MM.1S (cell line): Measurements from ENCODE around the gene MDH1B.

ENCODE experiments used
- DNase-seq: peaks from one replicate; pipeline ENCODE4 v3.0.0-alpha.2; 2015
- H2AFZ ChIP-seq: fragments of 300-600 bp; sonication (generic); 2 replicates; pipeline ENCODE4 v1.6.0; 2016; ENCODE audit warnings: antibody characterized with exemption, low read length
- H3F3A ChIP-seq: fragments of 300-600 bp; sonication (generic); 2 replicates; pipeline ENCODE4 v1.6.1; 2016; ENCODE audit warnings: mild to moderate bottlenecking, antibody characterized with exemption, low read length, moderate library complexity, mixed read lengths; ENCODE audit not compliant: insufficient read depth
- H3K27ac ChIP-seq: fragments of 300-600 bp; sonication (generic); 2 replicates; pipeline ENCODE4 v1.5.1; 2016; ENCODE audit warnings: mild to moderate bottlenecking, low read length
- H3K27me3 ChIP-seq: fragments of 300-600 bp; sonication (generic); replicated peaks from 2 replicates; pipeline ENCODE4 v1.6.0; 2016; ENCODE audit warnings: low read length; ENCODE audit not compliant: insufficient read depth
- H3K36me3 ChIP-seq: fragments of 300-600 bp; sonication (generic); replicated peaks from 2 replicates; pipeline ENCODE4 v1.6.1; 2016; ENCODE audit warnings: mild to moderate bottlenecking, low read length, mixed read lengths; ENCODE audit not compliant: insufficient read depth
- H3K4me1 ChIP-seq: fragments of 300-600 bp; sonication (generic); 2 replicates; pipeline ENCODE4 v1.6.1; 2016; ENCODE audit warnings: low read length, mixed read lengths
- H3K4me2 ChIP-seq: fragments of 300-600 bp; sonication (generic); 2 replicates; pipeline ENCODE4 v1.6.0; 2016; ENCODE audit warnings: low read depth, low read length
- H3K4me3 ChIP-seq: fragments of 300-600 bp; sonication (generic); 2 replicates; pipeline ENCODE4 v1.5.1; 2016; ENCODE audit warnings: low read length, mixed read lengths
- H3K79me2 ChIP-seq: fragments of 300-600 bp; sonication (generic); 2 replicates; pipeline ENCODE4 v1.6.1; 2016; ENCODE audit warnings: mixed run types, low read length, mixed read lengths
- H3K9ac ChIP-seq: fragments of 300-600 bp; sonication (generic); 2 replicates; pipeline ENCODE4 v1.6.1; 2016; ENCODE audit warnings: low read length, mixed read lengths
- H3K9me2 ChIP-seq: fragments of 300-600 bp; sonication (generic); replicated peaks from 2 replicates; pipeline ENCODE4 v1.6.1; 2016; ENCODE audit warnings: mild to moderate bottlenecking, low read length, mixed read lengths; ENCODE audit not compliant: insufficient read depth
- H3K9me3 ChIP-seq: fragments of 300-600 bp; sonication (generic); replicated peaks from 2 replicates; pipeline ENCODE4 v1.6.1; 2016; ENCODE audit warnings: mild to moderate bottlenecking, low read length, mixed read lengths; ENCODE audit not compliant: insufficient read depth
- H4K20me1 ChIP-seq: fragments of 300-600 bp; sonication (generic); 2 replicates; pipeline ENCODE4 v1.6.1; 2016; ENCODE audit warnings: mild to moderate bottlenecking, low read length, moderate library complexity, mixed read lengths; ENCODE audit not compliant: insufficient read depth
- CTCF ChIP-seq: fragments of 300-600 bp; sonication (generic); IDR thresholded peaks from 2 replicates; pipeline ENCODE4 v1.5.1; 2016; ENCODE audit warnings: antibody characterized with exemption, low read length, mixed read lengths
- EZH2 ChIP-seq: fragments of 300-600 bp; sonication (generic); optimal IDR thresholded peaks from 2 replicates; pipeline ENCODE3; 2017; ENCODE audit warnings: low read depth, mild to moderate bottlenecking, antibody characterized with exemption, low read length, mixed read lengths
- EZH2phosphoT487 ChIP-seq: fragments of 300-600 bp; sonication (generic); IDR thresholded peaks from 2 replicates; pipeline ENCODE4 v1.6.1; 2018; ENCODE audit warnings: antibody characterized with exemption, low read length

The MDH1B gene

GRCh38 chr2:206728277-206729199, 36.6 kb downstream of the MDH1B start:
- Histone ChIP-seq H4K20me1 (no peaks in the 10 kb centered on the region), H3K4me1 (no peaks in the 10 kb centered on the region), H3K9me3 (no peaks in the 10 kb centered on the region), H3K36me3 (no peaks in the 10 kb centered on the region), H3K79me2 (no peaks in the 10 kb centered on the region), H3K27me3 (no peaks in the 10 kb centered on the region), H3F3A (no peaks in the 10 kb centered on the region), H3K4me3 (no peak overlapping the region), H3K4me2 (no peak overlapping the region), H3K27ac (no peak overlapping the region), H3K9ac (no peak overlapping the region), H2AFZ (no peak overlapping the region), H3K9me2 (no peaks in the 10 kb centered on the region)
- no peak for DNase-seq
- TF ChIP-seq EZH2 (no peak), EZH2phosphoT487 (no peak), CTCF (no peak)

- no peak for TF ChIP-seq EZH2
- TF ChIP-seq CTCF = no peak
- TF ChIP-seq EZH2phosphoT487 = no peak
- no peaks in the 10 kb centered on the region for H4K20me1 ChIP-seq
- no peaks in the 10 kb centered on the region for H3K4me1 ChIP-seq
- H3K36me3 ChIP-seq = no peaks in the 10 kb centered on the region
- H3F3A ChIP-seq = no peaks in the 10 kb centered on the region
- no peak overlapping the region for H3K9ac ChIP-seq
- H3K9me2 ChIP-seq = no peaks in the 10 kb centered on the region
- DNase-seq = no peak
- H3K27ac ChIP-seq = no peak overlapping the region
- no peak overlapping the region for H3K4me2 ChIP-seq
- no peaks in the 10 kb centered on the region for H3K27me3 ChIP-seq
- H3K79me2 ChIP-seq = no peaks in the 10 kb centered on the region
- H2AFZ ChIP-seq = no peak overlapping the region
- no peak overlapping the region for H3K4me3 ChIP-seq
- no peaks in the 10 kb centered on the region for H3K9me3 ChIP-seq
Observed at GRCh38 chr2:206727287-206727686, 37.8 kb downstream of the MDH1B start.

- Histone ChIP-seq H3K4me2 (no peak overlapping the region), H3K4me1 (no peaks in the 10 kb centered on the region), H3K27me3 (no peaks in the 10 kb centered on the region), H3K27ac (no peak overlapping the region), H4K20me1 (no peaks in the 10 kb centered on the region), H3K9me3 (no peaks in the 10 kb centered on the region), H3K4me3 (no peak overlapping the region), H3F3A (no peaks in the 10 kb centered on the region), H3K9ac (no peak overlapping the region), H2AFZ (no peak overlapping the region), H3K36me3 (no peaks in the 10 kb centered on the region), H3K9me2 (no peaks in the 10 kb centered on the region), H3K79me2 (no peaks in the 10 kb centered on the region)
- no peak for DNase-seq
- no peak for TF ChIP-seq CTCF
Observed at GRCh38 chr2:206723288-206723687, 41.8 kb downstream of the MDH1B start.
